ENCODE data around the gene RPS29. TPM values are rescaled to one million over a fixed set of nuclear protein-coding genes. Genes with fewer than 3 reads are reported as not detected.
A peak's percentile ranks its signal among the peaks of the same experiment; 100 is the strongest.

Gene RPS29
- polyA plus RNA-seq, 1 of the 3 experiments (the other 2 are of a cell fraction), result 11,220 TPM

GRCh38 chr14:49607583-49607982, 21.4 kb upstream of the RPS29 start (continued):
- no peak for TF ChIP-seq CTCF (IDR thresholded peaks at IDR 0.05)
- no peak for TF ChIP-seq NRF1 (IDR thresholded peaks at IDR 0.05; ENCODE audit: low read depth, low read length)
- no peak for TF ChIP-seq GABPA (IDR thresholded peaks at IDR 0.05; ENCODE audit: low read depth)
- no peak for TF ChIP-seq USF2 (IDR thresholded peaks at IDR 0.05; ENCODE audit: borderline replicate concordance, low read depth, low read length)
- TF ChIP-seq JUND (IDR thresholded peaks at IDR 0.05), result no peak
- no peak for TF ChIP-seq RXRA (IDR thresholded peaks at IDR 0.05; ENCODE audit: borderline replicate concordance, low read depth)
- TF ChIP-seq GATA2 (CRISPR knock-in tag; IDR thresholded peaks at IDR 0.05), result no peak

DNA sequence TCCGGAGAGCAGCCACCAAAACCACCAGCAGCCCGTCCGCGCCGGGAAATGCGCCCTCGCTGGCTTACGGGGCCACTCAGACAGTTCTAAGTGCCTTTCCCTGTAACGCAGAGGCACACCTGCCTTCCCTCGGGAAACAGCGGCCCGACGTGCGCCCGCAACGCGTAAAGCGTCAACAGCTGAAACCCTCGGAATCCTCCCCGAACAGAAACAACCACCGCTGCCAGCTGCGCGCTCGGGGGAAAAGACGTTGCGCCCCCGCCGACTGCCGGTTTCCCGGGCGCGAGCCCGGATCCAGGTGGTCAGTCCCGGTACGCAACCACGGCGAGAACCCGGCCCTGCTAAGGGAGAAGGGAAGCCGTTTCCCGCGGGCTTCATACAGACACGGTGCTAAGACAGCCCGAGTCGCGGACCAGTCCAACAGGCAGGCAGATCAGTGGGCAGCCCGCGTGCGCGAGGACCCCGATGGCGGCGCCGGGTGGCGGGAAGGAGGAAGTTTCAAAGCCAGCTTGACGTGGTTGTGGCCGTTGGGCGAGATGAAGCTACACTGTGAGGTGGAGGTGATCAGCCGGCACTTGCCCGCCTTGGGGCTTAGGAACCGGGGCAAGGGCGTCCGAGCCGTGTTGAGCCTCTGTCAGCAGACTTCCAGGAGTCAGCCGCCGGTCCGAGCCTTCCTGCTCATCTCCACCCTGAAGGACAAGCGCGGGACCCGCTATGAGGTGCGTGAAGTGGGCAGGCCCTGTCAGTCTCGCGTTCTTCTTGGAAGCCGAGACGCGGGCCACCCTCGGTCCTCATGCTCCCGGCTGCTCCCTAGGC, 12.5 kb upstream of the RPS29 start, which contains the start of gene LRR1:
Gene LRR1, plus strand, starts transcription at position 456 of the 816 bp plus-strand sequence. Its CDS starts 81 bp downstream, at position 537.
- Histone ChIP-seq H3K27me3 (ENCODE audit: insufficient read depth) (no peaks in the 10 kb centered on the region), H3K9ac (peak within 1 kb of the TSS; percentile 96), H3K79me2 (ENCODE audit: insufficient read depth) (peaks cover 56% of the 10 kb centered on the region), H2AFZ (ENCODE audit: low read depth) (peak within 1 kb of the TSS; percentile 89), H3F3A (replicated peaks; ENCODE audit: insufficient read depth) (peaks cover 23% of the 10 kb centered on the region), H3K36me3 (replicated peaks in 1 of 2; ENCODE audit: control insufficient read depth in 1 of 2, insufficient read depth in 2 of 2, low read length in 1 of 2) (peaks cover 0 to 5% of the 10 kb centered on the region in 2 experiments), H4K20me1 (ENCODE audit: insufficient read depth) (no peaks in the 10 kb centered on the region), H3K27ac (ENCODE audit: low read depth in 2 of 2, low read length in 1 of 2) (peak within 1 kb of the TSS; percentile 94 to 97), H3K4me3 (ENCODE audit: low read depth in 2 of 2, low read length in 1 of 2) (peak within 1 kb of the TSS; percentile 74 to 85), H3K4me1 (ENCODE audit: control insufficient read depth in 1 of 2, insufficient read depth in 2 of 2, low read depth in 1 of 2, low read length in 1 of 2) (peaks cover 2 to 3% of the 10 kb centered on the region in 2 experiments; a peak in 2 of 4 replicates), H3K9me2 (no peaks in the 10 kb centered on the region), H3K9me3 (no peaks in the 10 kb centered on the region), H3K4me2 (peak within 1 kb of the TSS; percentile 84)
- ChIA-PET POLR2A (interaction anchor here (1.5 to 2.5 kb wide), 4 partner anchors 12 to 169 kb away, joined by 4 to 19 read pairs (median 8); partner anchors contain the start of genes MGAT2, RPL36AL and RPS29), CTCF (interaction anchor here (0.6 to 5.4 kb wide), 8 partner anchors 11 to 263 kb away, joined by 3 to 51 read pairs (median 3); partner anchors contain the start of genes MGAT2, NEMF, RPL36AL and RPS29)
- WGBS (ENCODE audit: low lambda C conversion rate), result 0% methylated on average over 27 of the region's 77 CpGs
- peak; percentile 88 for DNase-seq
- TF ChIP-seq NFIC (IDR thresholded peaks at IDR 0.05; ENCODE audit: borderline replicate concordance) (no peak), MAX (IDR thresholded peaks at IDR 0.05; ENCODE audit: low read depth) (peak; percentile 94), MXI1 (IDR thresholded peaks at IDR 0.05; ENCODE audit: low read depth, low read length) (peak; percentile 73), CTCF (IDR thresholded peaks at IDR 0.05) (no peak), EZH2phosphoT487 (IDR thresholded peaks at IDR 0.05; ENCODE audit: borderline replicate concordance, low read depth) (no peak), FOSL2 (IDR thresholded peaks at IDR 0.05; ENCODE audit: borderline replicate concordance, low read depth) (no peak; the same call in 1 of the 2 replicates), MEF2A (IDR thresholded peaks at IDR 0.05; ENCODE audit: borderline replicate concordance, low read depth) (no peak), SIN3A (IDR thresholded peaks at IDR 0.05; ENCODE audit: borderline replicate concordance, low read depth, low read length) (peak; percentile 57; the same call in 1 of the 2 replicates), TCF12 (IDR thresholded peaks at IDR 0.05) (peak; percentile 21; the same call in 1 of the 2 replicates), RCOR1 (IDR thresholded peaks at IDR 0.05; ENCODE audit: low read length) (no peak), POLR2AphosphoS5 (IDR thresholded peaks at IDR 0.05; ENCODE audit: low read depth, low read length) (peak; percentile 62; the same call in 1 of the 2 replicates), FOXJ3 (CRISPR knock-in tag; IDR thresholded peaks at IDR 0.05) (0 out of 2 replicates have a peak, but pooled peaks have one; percentile 48), RXRA (IDR thresholded peaks at IDR 0.05; ENCODE audit: borderline replicate concordance, low read depth) (no peak), FOXM1 (IDR thresholded peaks at IDR 0.05; ENCODE audit: low read depth) (peak; percentile 23; the same call in 1 of the 2 replicates)
- TF ChIP-seq, protein P1, sequence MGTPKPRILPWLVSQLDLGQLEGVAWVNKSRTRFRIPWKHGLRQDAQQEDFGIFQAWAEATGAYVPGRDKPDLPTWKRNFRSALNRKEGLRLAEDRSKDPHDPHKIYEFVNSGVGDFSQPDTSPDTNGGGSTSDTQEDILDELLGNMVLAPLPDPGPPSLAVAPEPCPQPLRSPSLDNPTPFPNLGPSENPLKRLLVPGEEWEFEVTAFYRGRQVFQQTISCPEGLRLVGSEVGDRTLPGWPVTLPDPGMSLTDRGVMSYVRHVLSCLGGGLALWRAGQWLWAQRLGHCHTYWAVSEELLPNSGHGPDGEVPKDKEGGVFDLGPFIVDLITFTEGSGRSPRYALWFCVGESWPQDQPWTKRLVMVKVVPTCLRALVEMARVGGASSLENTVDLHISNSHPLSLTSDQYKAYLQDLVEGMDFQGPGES (IDR thresholded peaks at IDR 0.05; ENCODE audit: low read depth, low read length), result no peak
- TF ChIP-seq, protein P2, sequence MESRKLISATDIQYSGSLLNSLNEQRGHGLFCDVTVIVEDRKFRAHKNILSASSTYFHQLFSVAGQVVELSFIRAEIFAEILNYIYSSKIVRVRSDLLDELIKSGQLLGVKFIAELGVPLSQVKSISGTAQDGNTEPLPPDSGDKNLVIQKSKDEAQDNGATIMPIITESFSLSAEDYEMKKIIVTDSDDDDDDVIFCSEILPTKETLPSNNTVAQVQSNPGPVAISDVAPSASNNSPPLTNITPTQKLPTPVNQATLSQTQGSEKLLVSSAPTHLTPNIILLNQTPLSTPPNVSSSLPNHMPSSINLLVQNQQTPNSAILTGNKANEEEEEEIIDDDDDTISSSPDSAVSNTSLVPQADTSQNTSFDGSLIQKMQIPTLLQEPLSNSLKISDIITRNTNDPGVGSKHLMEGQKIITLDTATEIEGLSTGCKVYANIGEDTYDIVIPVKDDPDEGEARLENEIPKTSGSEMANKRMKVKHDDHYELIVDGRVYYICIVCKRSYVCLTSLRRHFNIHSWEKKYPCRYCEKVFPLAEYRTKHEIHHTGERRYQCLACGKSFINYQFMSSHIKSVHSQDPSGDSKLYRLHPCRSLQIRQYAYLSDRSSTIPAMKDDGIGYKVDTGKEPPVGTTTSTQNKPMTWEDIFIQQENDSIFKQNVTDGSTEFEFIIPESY (IDR thresholded peaks at IDR 0.05; ENCODE audit: borderline replicate concordance, low read depth), result peak; percentile 91
